Tibial artery (tissue), 4 donors: ENCODE measurements around the gene DLK1.

Experiments
- DNase-seq, 2 donors: peaks; one replicate each; pipeline ENCODE4 v3.0.0-alpha.2; 2019
- H3K27ac ChIP-seq, 2 donors: fragments of 200-600 bp; sonication (generic) in 1 of 2; 1 replicate in 1 of 2; 2 replicates in 1 of 2; pipeline ENCODE4 v1.5.1; 2018 to 2019; ENCODE audit warnings: mild to moderate bottlenecking in 1 of 2
- H3K27me3 ChIP-seq, 2 donors: fragments of 200-600 bp; sonication (generic) in 1 of 2; one replicate each; pipeline versions ENCODE4 v1.5.1 to v1.6.0; 2016 to 2019
- H3K36me3 ChIP-seq, 3 donors: fragments of 200-600 bp; sonication (generic) in 2 of 3; one replicate each; pipeline ENCODE4 v1.5.1; 2016 to 2019; ENCODE audit warnings: mild to moderate bottlenecking in 2 of 3
- H3K4me1 ChIP-seq, 4 donors: fragments of 200-600 bp; sonication (generic) in 2 of 4; 1 replicate in 3 of 4; 2 replicates in 1 of 4; pipeline ENCODE4 v1.5.1; 2016 to 2019
- H3K4me3 ChIP-seq, 2 donors: fragments of 200-600 bp; sonication (generic) in 1 of 2; 1 replicate in 1 of 2; 2 replicates in 1 of 2; pipeline ENCODE4 v1.5.1; 2018 to 2019; ENCODE audit warnings: mild to moderate bottlenecking in 2 of 2
- H3K9me3 ChIP-seq, 3 donors: fragments of 200-600 bp; sonication (generic) in 1 of 3; one replicate each; pipeline ENCODE4 v1.5.1; 2016 to 2019
- intact Hi-C: fragments of 100-400 bp; cut with DNase I; formaldehyde crosslinking; loops from one replicate; pipeline ENCODE4 v1.15.0; 2023; ENCODE audit warnings: low total_unique reads
- TF ChIP-seq, protein P1 (sequence below), 2 experiments: fragments of 200-600 bp in 1 of 2; fragments of 450-650 bp in 1 of 2; IDR thresholded peaks; one replicate each; pipeline ENCODE4 v1.5.1; 2017 to 2019; ENCODE audit warnings: antibody characterized with exemption in 2 of 2, mild to moderate bottlenecking in 1 of 2, moderate library complexity in 1 of 2

Gene DLK1

GRCh38 chr14:100731846-100732765 is 5.4 kb downstream of the DLK1 start:
- H3K27me3 ChIP-seq: peaks cover 0 to 48% of the 10 kb centered on the region in 2 donors

DNA sequence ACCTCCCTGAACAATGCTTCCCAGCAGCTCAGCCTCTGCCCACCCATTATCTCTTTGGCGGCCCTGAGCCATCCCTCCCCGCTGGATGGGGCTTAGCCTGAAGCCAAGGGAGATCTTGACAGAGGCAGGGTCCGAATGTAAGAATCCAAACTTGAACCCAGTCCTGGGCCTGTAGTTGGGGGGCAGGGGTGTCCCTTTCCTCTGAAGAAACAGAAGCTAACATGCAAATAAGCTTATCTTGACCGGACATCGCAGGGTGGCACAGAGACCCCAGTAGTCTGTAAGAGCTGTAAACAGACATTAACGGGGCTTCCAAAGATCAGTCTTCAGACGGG is 6.0 kb downstream of the DLK1 start:
- intact Hi-C loops: no loop called here
- H3K4me1 ChIP-seq: no peaks in the 10 kb centered on the region
- TF ChIP-seq, protein P1, sequence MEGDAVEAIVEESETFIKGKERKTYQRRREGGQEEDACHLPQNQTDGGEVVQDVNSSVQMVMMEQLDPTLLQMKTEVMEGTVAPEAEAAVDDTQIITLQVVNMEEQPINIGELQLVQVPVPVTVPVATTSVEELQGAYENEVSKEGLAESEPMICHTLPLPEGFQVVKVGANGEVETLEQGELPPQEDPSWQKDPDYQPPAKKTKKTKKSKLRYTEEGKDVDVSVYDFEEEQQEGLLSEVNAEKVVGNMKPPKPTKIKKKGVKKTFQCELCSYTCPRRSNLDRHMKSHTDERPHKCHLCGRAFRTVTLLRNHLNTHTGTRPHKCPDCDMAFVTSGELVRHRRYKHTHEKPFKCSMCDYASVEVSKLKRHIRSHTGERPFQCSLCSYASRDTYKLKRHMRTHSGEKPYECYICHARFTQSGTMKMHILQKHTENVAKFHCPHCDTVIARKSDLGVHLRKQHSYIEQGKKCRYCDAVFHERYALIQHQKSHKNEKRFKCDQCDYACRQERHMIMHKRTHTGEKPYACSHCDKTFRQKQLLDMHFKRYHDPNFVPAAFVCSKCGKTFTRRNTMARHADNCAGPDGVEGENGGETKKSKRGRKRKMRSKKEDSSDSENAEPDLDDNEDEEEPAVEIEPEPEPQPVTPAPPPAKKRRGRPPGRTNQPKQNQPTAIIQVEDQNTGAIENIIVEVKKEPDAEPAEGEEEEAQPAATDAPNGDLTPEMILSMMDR (IDR thresholded peaks at IDR 0.05): no peak
- H3K36me3 ChIP-seq: no peaks in the 10 kb centered on the region
- peaks cover 0 to 41% of the 10 kb centered on the region in 2 donors for H3K27me3 ChIP-seq
- DNase-seq: no peak
- no peaks in the 10 kb centered on the region for H3K9me3 ChIP-seq
- H3K4me3 ChIP-seq: no peak overlapping the region
- no peak overlapping the region for H3K27ac ChIP-seq

More at GRCh38 chr14:100731846-100732765, 5.4 kb downstream of the DLK1 start:
- Histone ChIP-seq H3K36me3 (no peaks in the 10 kb centered on the region), H3K9me3 (no peaks in the 10 kb centered on the region), H3K4me3 (no peak overlapping the region), H3K4me1 (no peaks in the 10 kb centered on the region), H3K27ac (no peak overlapping the region)
- intact Hi-C loops: no loop called here
- TF ChIP-seq, protein P1 (IDR thresholded peaks at IDR 0.05): no peak
- no peak for DNase-seq

DNA sequence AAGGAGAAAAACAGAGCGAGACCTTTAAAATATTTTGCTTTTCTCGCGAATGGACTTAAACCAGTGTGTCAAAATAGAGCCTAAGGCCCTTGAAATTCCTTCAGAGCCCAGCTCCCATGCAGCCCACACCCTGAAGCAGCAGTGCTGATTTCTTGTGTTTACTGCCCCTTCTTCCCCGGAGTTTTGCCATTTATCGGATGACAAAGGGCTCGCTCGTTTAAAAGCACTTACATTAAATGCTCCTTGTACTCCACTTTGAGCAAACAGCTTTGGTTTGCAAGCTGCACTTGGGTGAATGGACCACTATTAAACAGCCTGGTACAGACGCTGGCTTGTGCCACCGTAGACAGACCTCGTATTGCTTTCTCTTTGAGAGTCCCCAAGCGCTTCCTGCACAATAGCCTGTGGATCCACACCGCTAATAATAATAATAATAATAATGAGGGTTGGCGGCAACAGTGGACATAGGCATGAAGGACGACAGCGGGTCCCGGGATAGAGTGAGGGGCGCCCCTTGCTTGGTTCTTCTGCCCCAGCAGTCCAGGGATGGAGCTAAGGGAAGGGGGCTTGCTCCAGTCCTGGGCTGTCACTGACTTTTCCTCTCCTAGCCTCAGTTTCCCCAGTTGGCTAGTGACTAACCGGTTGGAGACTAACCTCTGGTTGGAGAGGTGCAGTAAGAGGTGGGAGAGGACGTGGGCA is 6.6 kb downstream of the DLK1 start:
- no peak overlapping the region for H3K4me3 ChIP-seq
- DNase-seq: peak in 1 of 2 donors; percentile 19
- H3K4me1 ChIP-seq: no peaks in the 10 kb centered on the region
- H3K9me3 ChIP-seq: no peaks in the 10 kb centered on the region
- TF ChIP-seq, protein P1 (IDR thresholded peaks at IDR 0.05): no peak
- H3K27ac ChIP-seq: no peak overlapping the region
- no peaks in the 10 kb centered on the region for H3K36me3 ChIP-seq
- intact Hi-C loops: no loop called here
- H3K27me3 ChIP-seq: peaks cover 0 to 36% of the 10 kb centered on the region in 2 donors

GRCh38 chr14:100734031-100734990 is 7.6 kb downstream of the DLK1 start:
- Histone ChIP-seq H3K9me3 (no peaks in the 10 kb centered on the region), H3K4me3 (no peak overlapping the region), H3K27ac (no peak overlapping the region), H3K4me1 (no peaks in the 10 kb centered on the region), H3K36me3 (no peaks in the 10 kb centered on the region), H3K27me3 (peaks cover 0 to 29% of the 10 kb centered on the region in 2 donors)
- TF ChIP-seq, protein P1 (IDR thresholded peaks at IDR 0.05): no peak
- intact Hi-C loops: no loop called here
- peak in 1 of 2 donors; percentile 56 for DNase-seq

DNA sequence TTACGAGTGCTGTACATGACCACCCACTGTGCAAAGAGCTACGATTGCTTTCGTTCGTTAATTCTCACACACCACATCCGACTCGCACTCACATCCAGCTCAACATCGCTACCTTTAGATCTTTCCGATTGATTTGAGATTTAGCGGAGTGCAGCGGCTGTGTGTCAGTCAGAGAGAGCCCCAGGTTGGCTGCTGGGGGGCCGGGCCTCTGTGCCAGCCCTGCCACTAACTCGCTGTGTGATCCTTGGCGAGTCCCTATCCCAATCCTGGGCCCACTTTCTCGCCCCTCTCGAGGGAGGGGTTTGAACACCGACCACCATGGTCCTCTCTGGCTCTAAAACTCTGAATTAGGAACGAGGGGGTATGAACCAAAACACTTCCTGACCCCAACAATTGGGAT is 8.6 kb downstream of the DLK1 start:
- Histone ChIP-seq H3K36me3 (no peaks in the 10 kb centered on the region), H3K27me3 (peaks cover 0 to 20% of the 10 kb centered on the region in 2 donors), H3K4me1 (no peaks in the 10 kb centered on the region), H3K27ac (no peak overlapping the region), H3K9me3 (no peaks in the 10 kb centered on the region), H3K4me3 (no peak overlapping the region)
- TF ChIP-seq, protein P1 (IDR thresholded peaks at IDR 0.05): no peak
- DNase-seq: peak in 1 of 2 donors; percentile 19
- intact Hi-C loops: no loop called here
